ENCODE results near the gene CCNB2.
"Not testable (repeated sequence)": the region's sequence is repeated elsewhere in the genome, so short reads cannot be mapped to it uniquely, and the experiment has no call there.

CCNB2 gene

DNA sequence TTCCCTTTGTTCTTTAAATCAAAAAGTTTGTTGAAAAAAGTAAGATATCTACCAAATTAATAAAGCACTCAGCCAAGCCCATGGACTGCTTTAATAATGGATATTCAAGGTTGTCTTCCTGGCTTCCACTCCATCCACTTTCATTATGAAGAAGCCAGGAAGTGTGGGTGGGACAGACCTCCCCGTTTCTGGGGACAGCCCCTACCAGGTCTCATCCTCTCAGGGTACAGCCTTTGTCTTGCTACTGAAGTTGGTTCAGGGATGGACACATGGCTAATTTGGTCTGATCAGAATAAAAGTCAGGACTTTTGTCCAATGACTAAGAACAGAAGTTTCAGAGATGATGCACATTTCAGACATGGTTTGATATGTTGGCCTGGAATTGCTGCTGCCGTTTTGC, 32.6 kb downstream of the CCNB2 start:
- peak; percentile 12 for DNase-seq

GRCh38 chr15:59138243-59138642, 33.3 kb downstream of the CCNB2 start:
- DNase-seq, result peak; percentile 74

GRCh38 chr15:59140422-59141226, 35.7 kb downstream of the CCNB2 start:
- no peak for DNase-seq

- DNase-seq, result no peak
Observed at GRCh38 chr15:59143281-59143680, 38.3 kb downstream of the CCNB2 start.

DNA sequence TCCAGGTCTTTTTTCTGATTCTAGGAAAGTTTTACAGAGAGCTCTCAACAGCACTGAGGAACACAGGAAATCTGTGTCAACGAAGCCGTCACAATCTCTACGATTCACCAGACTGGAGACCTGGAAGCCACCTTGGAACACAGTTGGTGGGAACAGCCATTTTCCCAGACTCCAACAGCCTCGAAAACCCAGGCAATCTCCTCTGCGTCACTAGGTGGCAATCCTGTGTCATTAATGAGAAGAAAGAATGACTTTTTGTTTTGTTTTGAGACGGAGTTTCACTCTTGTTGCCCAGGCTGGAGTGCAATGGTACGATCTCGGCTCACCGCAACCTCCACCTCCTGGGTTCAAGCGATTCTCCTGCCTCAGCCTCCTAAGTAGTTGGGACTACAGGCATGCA, 39.6 kb downstream of the CCNB2 start:
- DNase-seq, result not testable (repeated sequence)

DNA sequence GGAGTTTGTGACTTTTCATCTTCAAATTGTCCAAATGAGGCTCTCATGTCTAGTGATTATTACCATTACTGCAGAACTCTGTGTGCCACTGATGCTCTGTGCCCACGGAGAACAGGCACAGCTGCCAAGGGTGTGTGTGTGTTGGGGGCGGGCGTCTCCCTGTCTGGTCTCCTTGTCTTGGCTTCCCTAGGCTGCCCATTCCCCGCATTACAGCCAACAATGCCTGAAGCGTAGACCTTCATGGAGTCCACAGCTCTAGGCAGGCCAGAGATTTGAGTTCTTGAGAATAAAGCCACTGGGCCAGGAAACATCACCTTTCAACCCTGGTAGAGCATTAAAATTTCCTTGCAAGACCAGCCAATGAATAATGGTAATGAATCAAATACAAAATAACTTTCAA, 42.7 kb downstream of the CCNB2 start:
- DNase-seq, result no peak

DNA sequence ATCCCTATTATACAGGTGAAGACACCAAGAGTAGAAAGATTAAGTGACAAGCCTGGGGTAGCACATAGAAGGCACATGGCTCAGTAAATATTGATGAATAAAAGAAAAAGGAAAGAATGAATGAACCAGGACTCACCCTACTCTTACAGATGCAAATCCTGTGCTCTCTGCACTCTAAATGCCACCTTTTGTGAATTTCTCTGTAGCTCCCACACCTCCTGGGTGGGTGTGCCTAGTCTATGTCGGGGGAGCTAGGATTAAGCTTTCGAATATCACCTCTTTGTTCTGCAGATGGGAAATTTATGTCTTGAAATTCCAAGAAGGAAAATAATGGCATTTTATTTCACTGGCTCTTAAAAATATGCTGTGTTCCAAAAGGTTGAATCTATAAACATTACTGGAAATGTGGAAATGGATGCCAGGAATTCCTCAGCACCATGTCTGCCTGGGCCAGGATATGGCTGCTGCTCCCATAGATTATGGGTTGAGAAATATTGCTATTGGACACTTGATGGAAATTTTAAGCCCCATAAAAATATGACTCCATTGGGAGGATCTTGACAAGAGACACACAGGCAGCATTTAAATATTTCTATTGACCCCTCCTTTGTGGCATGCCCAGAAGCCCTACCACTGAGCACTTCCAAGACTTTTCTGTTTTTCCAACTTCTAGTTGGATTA, 43.3 kb downstream of the CCNB2 start:
- DNase-seq, result no peak

GRCh38 chr15:59150185-59150584, 45.2 kb downstream of the CCNB2 start:
- no peak for DNase-seq

- DNase-seq, result no peak
Observed at GRCh38 chr15:59152694-59153450, 47.9 kb downstream of the CCNB2 start.

DNA sequence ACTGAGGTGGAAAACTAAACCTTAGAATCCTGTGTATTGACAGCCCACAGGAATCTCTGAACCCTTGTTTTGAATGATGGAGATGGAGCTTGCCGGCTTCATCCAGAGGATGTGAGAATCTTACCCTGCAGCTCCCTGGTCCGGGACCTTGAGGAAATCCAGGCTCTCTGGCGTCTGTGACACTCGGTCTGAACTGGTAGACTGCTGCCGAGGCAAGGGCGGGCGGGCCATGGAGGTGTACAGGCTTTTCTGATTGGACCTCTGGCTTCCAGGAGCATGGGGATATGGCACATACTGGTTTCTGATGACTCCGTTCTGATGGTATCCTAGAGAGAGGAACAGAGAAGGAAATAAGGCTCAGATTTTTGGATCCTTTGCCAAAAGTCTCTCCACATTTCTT, 48.5 kb downstream of the CCNB2 start:
- no peak for DNase-seq

DNA sequence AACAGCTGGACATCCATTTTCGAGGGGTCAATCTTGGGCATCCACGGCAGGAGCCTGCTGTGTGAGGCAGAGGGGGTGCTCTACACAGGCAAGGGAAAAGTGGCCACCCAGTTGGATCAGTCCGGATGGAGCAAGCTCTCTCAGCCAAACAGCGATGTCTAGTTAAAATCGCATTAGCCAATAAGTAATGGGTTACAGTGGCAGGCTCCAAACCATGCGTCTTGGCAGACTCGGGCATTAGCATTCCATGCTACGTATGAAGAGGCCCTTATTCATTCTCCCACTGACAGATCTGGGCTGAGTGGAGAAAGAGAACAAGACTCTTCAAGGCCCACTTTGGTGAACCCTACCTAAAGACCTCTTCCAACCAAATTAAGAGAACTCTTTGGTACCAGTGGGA, 49.3 kb downstream of the CCNB2 start:
- DNase-seq, result no peak

GRCh38 chr15:59155431-59155830, 50.5 kb downstream of the CCNB2 start:
- DNase-seq, result no peak

- DNase-seq, result no peak
Observed at GRCh38 chr15:59157396-59157795, 52.5 kb downstream of the CCNB2 start.

DNA sequence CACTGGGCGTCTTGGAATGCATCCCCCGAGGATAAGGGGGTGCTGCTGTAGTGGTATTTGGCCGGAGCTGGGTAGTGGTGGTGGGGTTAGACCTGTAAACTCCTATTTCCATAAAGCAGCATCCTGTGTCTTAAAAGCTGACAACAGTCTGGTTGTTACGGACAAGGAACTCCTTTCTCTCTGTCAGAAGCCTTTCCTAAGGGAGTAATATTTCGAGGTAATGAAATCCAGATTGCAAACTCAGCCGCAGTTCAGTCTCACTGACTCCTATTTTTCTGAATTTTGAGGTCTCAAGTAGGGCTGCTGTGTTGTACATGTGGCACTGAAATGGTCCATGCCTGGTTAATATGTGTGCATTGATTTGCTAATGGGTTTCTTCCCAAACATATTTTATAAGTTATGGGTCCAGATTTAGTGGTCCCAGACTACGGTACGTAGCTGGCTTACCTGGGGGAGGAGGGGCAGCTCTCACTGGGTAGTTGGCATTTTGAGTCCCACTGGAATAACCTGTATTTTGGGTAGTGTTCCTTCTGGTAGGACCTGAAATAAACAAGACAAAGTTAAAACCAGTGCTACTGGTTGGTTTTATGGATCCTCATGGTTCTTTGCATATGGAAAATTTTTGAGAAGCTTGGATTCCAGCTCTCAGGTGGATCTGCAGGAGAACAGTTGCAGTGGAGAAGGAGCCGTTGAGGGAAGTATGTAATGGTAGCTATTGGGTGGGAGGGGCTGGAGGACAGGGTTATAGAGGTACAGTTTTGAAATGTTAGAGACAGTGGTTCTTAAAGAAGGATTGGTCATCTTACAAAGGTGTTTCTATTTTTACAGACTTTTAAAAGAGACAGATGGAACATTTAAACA, 53.1 kb downstream of the CCNB2 start:
- DNase-seq, result no peak

DNA sequence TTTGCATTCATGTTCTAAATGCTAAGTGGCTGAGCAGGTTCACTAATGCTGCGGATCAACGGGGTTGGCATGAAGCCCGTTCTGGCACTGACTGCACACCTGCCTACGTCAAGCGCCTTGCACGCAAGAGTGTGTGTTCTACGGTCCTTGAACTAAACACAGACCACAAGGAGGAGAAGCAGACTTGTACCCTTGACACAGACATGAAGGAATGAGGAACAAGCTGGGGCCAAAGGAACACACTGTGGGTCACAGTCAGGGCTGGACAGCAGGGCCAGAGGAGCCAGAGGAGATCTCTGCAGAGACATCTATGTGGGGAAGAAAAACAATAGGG, 53.7 kb downstream of the CCNB2 start:
- no peak for DNase-seq

DNA sequence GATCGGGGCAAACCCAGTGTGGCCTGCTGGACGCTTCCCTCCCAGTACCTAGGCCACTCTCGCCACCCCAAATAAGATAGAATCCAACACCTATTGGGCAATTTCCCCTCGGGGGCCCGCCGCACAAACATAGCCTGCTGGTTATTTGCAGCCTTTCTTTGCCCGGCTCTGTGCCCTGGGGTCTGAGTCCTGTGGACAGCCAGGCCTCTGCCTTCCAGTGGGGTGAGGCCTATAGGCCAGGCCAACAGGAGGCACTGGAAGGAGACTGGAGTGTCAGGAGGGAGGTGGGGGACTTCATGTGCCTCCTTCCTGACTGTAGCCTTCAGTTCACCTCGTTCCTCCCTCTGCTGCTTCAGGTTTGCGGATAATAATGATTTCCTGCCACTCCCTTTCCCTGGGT, 54.3 kb downstream of the CCNB2 start:
- DNase-seq, result no peak

- DNase-seq, result peak; percentile 44
Observed at GRCh38 chr15:59160880-59161593, 56.1 kb downstream of the CCNB2 start.

- DNase-seq, result not testable (repeated sequence)
Observed at GRCh38 chr15:59162080-59162479, 57.1 kb downstream of the CCNB2 start.

DNA sequence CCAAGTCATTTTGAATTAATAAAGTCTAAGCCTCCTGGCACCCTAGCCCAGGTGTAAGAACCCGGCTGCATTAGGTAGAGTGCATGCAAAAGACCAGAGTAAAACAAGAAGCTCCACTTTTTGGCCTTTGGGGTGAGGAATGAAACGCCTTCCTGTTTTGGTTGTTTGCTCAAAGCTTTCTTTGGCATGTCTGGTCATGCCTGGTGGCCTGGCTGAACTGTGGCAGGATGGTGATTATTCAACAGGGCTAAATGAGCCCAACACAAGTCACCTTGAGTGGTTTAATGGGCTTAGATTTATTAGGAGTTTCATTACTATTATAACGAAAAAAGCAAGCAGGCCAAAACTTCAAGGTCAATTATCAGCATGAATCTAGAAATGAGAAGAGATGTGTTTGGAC, 60.8 kb downstream of the CCNB2 start:
- no peak for DNase-seq

DNA sequence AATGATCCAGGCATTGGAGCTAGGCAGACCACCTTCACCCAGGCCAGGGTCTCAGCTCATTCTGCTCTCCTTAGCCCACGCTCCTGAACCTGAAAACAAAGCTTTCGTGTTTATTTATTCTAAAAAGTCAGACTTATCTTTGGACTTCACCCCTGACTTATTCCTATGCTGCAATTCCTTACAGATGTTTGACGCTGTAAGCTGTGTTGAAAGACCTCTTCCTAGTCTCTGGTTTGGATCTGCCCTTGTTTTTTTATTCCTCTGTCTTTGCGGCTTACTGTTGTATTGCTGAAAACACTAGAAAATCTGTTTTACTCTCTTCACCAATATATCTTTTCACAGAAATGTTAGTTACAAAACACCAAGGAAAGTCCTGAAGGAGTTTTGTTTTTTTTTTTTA, 61.2 kb downstream of the CCNB2 start:
- no peak for DNase-seq

DNA sequence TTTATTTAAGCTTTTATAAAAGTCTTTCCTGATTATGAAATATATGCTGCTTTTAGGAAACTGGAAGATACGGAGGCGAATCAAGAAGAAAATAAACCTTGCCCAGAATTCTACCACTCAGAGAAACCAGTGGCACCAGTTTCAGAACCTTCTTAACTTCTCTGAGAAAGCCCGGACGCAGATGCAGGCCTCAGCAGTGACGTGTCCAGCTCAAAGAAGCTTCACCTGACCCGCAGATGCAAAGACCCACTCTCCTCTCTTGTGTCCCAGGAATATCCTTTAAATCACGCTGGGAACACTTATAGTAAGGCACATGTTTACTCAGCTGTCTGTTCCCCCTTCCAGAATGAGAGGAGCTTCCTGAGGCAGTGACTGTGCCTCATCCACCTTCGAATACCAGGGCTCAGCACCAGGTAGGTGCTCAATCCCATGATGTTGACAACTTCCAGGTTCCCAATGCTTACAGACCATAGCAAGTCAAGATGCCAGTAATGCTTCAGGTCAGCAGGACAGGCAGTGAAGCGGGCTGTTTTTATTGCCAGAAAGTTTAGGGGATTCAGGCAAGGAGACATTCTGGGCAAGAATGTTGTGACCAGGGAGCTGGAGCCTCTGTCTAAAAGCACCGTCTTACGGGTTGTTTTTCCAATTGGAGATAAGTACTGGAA, 61.8 kb downstream of the CCNB2 start:
- DNase-seq, result no peak

DNA sequence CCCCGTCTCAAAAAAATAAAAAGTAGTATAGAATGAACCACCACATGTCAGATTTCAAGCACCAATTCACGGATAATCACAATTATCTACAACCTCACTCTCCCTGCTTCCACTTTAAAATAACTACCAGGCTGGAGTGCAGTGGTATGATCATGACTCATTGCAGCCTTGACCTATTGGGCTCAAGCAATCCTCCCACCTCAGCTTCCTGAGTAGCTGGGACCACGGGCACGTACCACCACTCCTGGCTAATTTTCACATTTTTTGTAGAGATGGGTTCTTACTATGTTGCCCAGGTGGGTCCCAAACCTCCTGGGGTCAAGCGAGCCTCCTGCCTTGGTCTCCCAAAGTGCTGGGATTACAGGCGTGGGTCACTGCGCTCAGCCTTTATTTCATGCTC, 63.6 kb downstream of the CCNB2 start:
- no peak for DNase-seq

Measured in activated CD4-positive, alpha-beta T cell treated with anti-CD3 and anti-CD28 coated beads for 48 hours (primary cell).